ENCODE data around the gene ATP2B2.

DNA sequence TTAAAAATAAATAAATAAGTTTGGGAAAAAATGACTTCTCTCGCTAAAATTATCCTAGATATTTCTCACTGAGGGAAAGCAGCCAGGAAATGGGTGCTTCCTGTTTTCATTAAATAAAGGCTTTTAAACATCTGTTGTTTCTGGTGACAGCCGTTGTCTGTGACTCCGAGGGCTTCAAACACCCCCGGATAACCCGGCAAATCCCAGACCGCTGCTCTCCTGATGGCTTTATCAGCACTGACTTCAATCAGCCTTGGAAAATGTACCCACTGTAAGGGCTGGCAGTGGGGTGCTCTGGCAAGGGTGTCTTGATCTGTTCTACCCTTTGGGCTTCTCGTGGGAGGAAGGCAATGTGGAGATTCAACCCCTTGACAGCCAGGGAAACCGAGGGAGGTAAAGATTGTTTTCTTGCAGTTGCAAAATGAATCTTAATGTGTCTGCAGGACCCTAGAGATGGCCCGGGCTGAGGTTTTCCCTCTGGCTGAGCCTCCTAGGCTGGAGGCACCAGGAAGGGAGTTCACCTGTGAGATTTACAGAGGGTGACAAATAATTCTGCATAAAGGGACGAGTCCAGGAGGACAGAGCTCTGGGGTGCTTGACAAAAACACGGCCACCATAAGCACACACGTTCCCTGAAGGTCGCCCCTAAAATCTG lies 150.9 kb downstream of the ATP2B2 start:
- no peak for TF ChIP-seq CTCF (IDR thresholded peaks at IDR 0.05 in 4 of 5, conservative IDR thresholded peaks at IDR 0.05 in 1 of 5)
- TF ChIP-seq POLR2A (IDR thresholded peaks at IDR 0.05) = no peak
